Measurements from ENCODE around the gene ZNF175. TPM values are rescaled to one million over a fixed set of nuclear protein-coding genes. Genes with fewer than 3 reads are reported as not detected.
A peak's percentile ranks its signal among the peaks of the same experiment; 100 is the strongest.

The ZNF175 gene
- total RNA-seq, result 10 to 100 TPM in 3 of 9 donors, 1 to 10 TPM in 6; 2.5 to 13.7 (median 8.7) TPM
- 1 to 10 TPM; 2.9 to 4.8 TPM for polyA plus RNA-seq
- long read RNA-seq, donor 1, full-length matches to known transcripts, result 1 of 6 reads
- long read RNA-seq, donor 1, partial matches to known transcripts, result 1 of 6 reads
- long read RNA-seq, donor 1, other reads (novel, unspliced or antisense), result 4 of 6 reads
- long read RNA-seq, donor 2, full-length matches to known transcripts, result 2 of 6 reads
- long read RNA-seq, donor 2, partial matches to known transcripts, result 0 of 6 reads
- long read RNA-seq, donor 2, other reads (novel, unspliced or antisense), result 4 of 6 reads
- long read RNA-seq, donor 3, full-length matches to known transcripts, result 2 of 3 reads
- long read RNA-seq, donor 3, partial matches to known transcripts, result 0 of 3 reads
- long read RNA-seq, donor 3, other reads (novel, unspliced or antisense), result 1 of 3 reads

GRCh38 chr19:51570962-51571575, at the start of gene ZNF175:
ZNF175 (plus strand) TSS chr19:51571283; CDS start chr19:51573330, 2,047 bp downstream.
- Histone ChIP-seq H3K4me1 (peaks cover 0 to 21% (median 15%) of the 10 kb centered on the region in 12 donors), H3K36me3 (peaks cover 0 to 34% (median 25%) of the 10 kb centered on the region in 9 donors), H3K27ac (peak within 1 kb of the TSS in 11 of 12 donors; percentile 9 to 78 (median 53)), H3K9me3 (no peaks in the 10 kb centered on the region), H3K4me3 (peak within 1 kb of the TSS; percentile 42 to 85 (median 70)), H3K27me3 (peaks cover 0 to 18% (median 0%) of the 10 kb centered on the region in 9 donors)
- peak in 1 of 2 donors; percentile 53 for TF ChIP-seq POLR2A (IDR thresholded peaks at IDR 0.05)
- TF ChIP-seq, protein P1, sequence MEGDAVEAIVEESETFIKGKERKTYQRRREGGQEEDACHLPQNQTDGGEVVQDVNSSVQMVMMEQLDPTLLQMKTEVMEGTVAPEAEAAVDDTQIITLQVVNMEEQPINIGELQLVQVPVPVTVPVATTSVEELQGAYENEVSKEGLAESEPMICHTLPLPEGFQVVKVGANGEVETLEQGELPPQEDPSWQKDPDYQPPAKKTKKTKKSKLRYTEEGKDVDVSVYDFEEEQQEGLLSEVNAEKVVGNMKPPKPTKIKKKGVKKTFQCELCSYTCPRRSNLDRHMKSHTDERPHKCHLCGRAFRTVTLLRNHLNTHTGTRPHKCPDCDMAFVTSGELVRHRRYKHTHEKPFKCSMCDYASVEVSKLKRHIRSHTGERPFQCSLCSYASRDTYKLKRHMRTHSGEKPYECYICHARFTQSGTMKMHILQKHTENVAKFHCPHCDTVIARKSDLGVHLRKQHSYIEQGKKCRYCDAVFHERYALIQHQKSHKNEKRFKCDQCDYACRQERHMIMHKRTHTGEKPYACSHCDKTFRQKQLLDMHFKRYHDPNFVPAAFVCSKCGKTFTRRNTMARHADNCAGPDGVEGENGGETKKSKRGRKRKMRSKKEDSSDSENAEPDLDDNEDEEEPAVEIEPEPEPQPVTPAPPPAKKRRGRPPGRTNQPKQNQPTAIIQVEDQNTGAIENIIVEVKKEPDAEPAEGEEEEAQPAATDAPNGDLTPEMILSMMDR (IDR thresholded peaks at IDR 0.05), result no peak
- DNase-seq, result peak; percentile 92 to 97 (median 95)
- WGBS, 4 donors, result 0 to 1% (median 0%) methylated on average over 30 of the region's 30 CpGs
- intact Hi-C loops (cut with DNase I), result loop anchor here in 4 of 10 donors (1.0 to 2.0 kb wide), 2 partner anchors 23 to 24 kb away; no protein-coding TSS in a partner anchor
- peak; percentile 99 to 100 (median 100) for ATAC-seq

DNA sequence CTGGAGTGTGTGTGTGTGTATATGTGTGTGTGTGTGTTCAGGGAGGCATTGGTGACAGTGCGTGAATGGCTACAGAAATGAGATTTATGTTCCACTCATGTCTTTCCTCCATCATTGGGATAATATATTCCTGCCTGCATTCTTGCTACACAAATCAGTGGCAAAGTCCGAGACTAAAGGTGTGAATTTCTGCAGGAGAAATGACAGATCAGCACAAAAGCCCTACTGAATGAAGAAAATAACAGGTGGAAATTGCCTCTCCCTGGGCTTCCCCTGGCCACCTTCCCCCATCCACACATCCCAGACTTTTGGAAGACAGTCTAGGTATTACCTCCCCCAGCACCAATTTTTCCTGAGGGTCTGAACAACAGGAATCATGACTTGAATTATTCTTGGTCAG, 49.7 kb upstream of the ZNF175 start:
- H3K9me3 ChIP-seq, result peaks cover 0 to 11% (median 0%) of the 10 kb centered on the region in 12 donors
- intact Hi-C loops (cut with DNase I), result no loop called here
- no peak for ATAC-seq
- no peaks in the 10 kb centered on the region for H3K36me3 ChIP-seq
- no peak overlapping the region for H3K4me3 ChIP-seq
- no peaks in the 10 kb centered on the region for H3K4me1 ChIP-seq
- 82 to 84% (median 82%) methylated on average over 2 of the region's 2 CpGs for WGBS, 4 donors
- no peak for DNase-seq
- TF ChIP-seq, protein P1 (IDR thresholded peaks at IDR 0.05), result no peak
- no peak for TF ChIP-seq POLR2A (IDR thresholded peaks at IDR 0.05)
- H3K27me3 ChIP-seq, result peaks cover 0 to 13% (median 0%) of the 10 kb centered on the region in 9 donors
- H3K27ac ChIP-seq, result no peak overlapping the region

DNA sequence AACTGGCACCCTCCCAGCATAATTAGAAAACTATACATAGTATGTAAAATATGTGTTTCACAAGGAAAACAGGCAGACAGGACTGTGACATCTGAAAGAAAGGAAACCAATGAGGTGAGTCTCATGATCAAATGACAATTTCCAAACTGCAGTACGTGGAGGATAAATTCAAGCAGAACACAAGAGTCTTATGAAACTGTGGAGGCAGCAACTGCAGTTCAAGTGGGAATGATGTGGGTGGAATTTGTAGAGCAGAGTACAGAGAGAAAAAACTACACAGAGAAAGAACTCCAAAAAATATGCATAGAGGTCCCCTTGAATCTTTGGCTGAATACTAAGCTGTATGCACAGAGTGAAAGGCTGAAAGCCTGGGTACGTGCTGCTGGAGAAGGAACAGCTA, 49.3 kb upstream of the ZNF175 start:
- H3K4me1 ChIP-seq, result no peaks in the 10 kb centered on the region
- peaks cover 0 to 11% (median 0%) of the 10 kb centered on the region in 12 donors for H3K9me3 ChIP-seq
- H3K36me3 ChIP-seq, result no peaks in the 10 kb centered on the region
- no peak for ATAC-seq
- 57 to 64% (median 60%) methylated on average over 2 of the region's 2 CpGs for WGBS, 4 donors
- DNase-seq, result no peak
- intact Hi-C loops (cut with DNase I), result no loop called here
- TF ChIP-seq, protein P1 (IDR thresholded peaks at IDR 0.05), result no peak
- TF ChIP-seq POLR2A (IDR thresholded peaks at IDR 0.05), result no peak
- H3K4me3 ChIP-seq, result no peak overlapping the region
- no peak overlapping the region for H3K27ac ChIP-seq
- peaks cover 0 to 13% (median 0%) of the 10 kb centered on the region in 9 donors for H3K27me3 ChIP-seq

All from heart left ventricle (tissue), 16 donors.